Measurements from ENCODE around the gene ALAS1. TPM values are rescaled to one million over a fixed set of nuclear protein-coding genes. Genes with fewer than 3 reads are reported as not detected.

The ALAS1 gene
- total RNA-seq, 4 donors from 2014 or later = 31.1 to 50.5 (median 38.9) TPM

DNA sequence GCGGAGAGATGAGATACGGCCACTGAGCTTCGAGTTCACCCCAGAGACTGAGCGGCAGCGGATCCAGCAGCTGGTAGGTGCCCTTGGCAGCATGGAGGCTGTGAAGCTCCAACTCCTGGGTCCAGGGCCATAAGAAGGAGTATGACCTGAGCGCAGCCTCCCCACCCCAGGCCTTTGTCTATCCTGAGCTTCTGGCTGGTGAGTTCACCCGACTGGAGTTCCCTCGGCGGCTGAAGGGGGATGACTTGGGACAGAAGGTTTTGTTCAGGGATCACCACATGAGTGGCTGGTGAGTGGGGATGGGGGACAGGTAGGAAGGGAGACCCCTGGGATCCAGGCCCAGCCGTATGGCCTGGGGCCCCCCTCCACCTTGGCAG, 50.2 kb downstream of the ALAS1 start:
- Histone ChIP-seq H3K36me3 (peaks cover 9 to 54% (median 46%) of the 10 kb centered on the region in 4 donors), H3K27me3 (no peaks in the 10 kb centered on the region), H3K4me1 (peaks cover 15 to 44% (median 41%) of the 10 kb centered on the region in 4 donors), H3K27ac (replicated peaks in 1 of 4) (peak overlapping the region in 2 of 4 donors; percentile 18 to 34), H3K9me3 (no peaks in the 10 kb centered on the region), H3K4me3 (no peak overlapping the region)
- DNase-seq (ENCODE audit: extremely low spot score) = no peak
- intact Hi-C loops (cut with DNase I) = no loop called here
- TF ChIP-seq EP300 (IDR thresholded peaks at IDR 0.05) = no peak
- TF ChIP-seq POLR2A (IDR thresholded peaks at IDR 0.05; ENCODE audit: low read depth) = no peak
- no peak for TF ChIP-seq POLR2AphosphoS5 (IDR thresholded peaks at IDR 0.05)
- TF ChIP-seq, protein P1, sequence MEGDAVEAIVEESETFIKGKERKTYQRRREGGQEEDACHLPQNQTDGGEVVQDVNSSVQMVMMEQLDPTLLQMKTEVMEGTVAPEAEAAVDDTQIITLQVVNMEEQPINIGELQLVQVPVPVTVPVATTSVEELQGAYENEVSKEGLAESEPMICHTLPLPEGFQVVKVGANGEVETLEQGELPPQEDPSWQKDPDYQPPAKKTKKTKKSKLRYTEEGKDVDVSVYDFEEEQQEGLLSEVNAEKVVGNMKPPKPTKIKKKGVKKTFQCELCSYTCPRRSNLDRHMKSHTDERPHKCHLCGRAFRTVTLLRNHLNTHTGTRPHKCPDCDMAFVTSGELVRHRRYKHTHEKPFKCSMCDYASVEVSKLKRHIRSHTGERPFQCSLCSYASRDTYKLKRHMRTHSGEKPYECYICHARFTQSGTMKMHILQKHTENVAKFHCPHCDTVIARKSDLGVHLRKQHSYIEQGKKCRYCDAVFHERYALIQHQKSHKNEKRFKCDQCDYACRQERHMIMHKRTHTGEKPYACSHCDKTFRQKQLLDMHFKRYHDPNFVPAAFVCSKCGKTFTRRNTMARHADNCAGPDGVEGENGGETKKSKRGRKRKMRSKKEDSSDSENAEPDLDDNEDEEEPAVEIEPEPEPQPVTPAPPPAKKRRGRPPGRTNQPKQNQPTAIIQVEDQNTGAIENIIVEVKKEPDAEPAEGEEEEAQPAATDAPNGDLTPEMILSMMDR (IDR thresholded peaks at IDR 0.05) = no peak
- 89% methylated on average over 10 of the region's 10 CpGs for WGBS

DNA sequence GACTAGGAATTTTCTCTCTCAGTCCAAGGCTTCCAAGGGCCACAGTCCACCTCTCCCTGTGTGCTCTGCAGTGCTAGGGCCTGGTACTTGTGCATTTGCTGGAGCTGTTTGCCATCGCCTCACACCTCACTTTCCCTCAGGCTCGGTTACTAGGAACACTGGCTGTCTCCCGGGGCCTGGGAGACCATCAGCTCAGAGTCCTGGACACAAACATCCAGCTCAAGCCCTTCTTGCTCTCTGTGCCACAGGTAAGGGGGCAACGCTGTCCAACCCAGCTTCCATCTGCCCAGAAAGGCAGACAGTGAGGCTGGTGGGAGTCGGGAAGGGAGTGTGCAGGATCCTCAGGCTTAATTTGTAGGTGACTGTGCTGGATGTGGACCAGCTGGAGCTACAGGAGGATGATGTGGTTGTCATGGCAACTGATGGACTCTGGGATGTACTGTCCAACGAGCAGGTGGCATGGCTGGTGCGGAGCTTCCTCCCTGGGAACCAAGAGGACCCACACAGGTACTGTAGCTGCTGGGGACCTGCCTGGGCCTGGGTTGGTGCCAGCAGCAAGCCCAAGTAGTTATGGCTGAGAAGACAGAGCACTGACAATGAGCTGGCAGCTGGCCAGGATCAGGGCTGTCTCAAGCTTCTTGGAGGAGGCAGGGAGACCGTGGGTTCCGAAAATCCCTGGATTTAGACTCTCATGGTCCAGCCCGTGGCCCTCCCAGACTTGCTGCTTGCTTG, 51.0 kb downstream of the ALAS1 start:
- 63% methylated on average over 7 of the region's 10 CpGs for WGBS
- Histone ChIP-seq H3K4me3 (no peak overlapping the region), H3K36me3 (peaks cover 9 to 63% (median 55%) of the 10 kb centered on the region in 4 donors), H3K27ac (replicated peaks in 1 of 4) (peak overlapping the region in 2 of 4 donors; percentile 18 to 31), H3K9me3 (no peaks in the 10 kb centered on the region), H3K27me3 (no peaks in the 10 kb centered on the region), H3K4me1 (peaks cover 15 to 53% (median 48%) of the 10 kb centered on the region in 4 donors)
- no peak for DNase-seq (ENCODE audit: extremely low spot score)
- intact Hi-C loops (cut with DNase I) = no loop called here
- TF ChIP-seq POLR2AphosphoS5 (IDR thresholded peaks at IDR 0.05) (peak in 1 of 2 donors; percentile 46), EP300 (IDR thresholded peaks at IDR 0.05) (no peak)

DNA sequence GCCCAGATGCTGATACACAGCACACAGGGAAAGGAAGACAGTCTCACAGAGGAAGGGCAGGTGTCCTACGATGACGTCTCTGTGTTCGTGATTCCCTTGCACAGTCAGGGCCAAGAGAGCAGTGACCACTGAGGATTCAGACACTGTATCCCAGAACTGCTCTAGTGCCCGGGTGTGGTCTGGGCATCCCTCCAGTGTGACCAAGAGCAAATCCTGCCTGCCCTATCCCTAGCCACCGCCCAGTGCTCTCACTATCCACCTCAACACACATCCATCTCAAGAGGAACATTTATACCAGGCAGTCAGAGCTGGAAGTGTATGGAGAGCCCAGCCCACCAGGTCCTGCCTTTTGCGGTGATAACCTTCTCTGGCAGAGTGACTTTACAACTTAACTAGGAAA, 51.7 kb downstream of the ALAS1 start:
- TF ChIP-seq POLR2AphosphoS5 (IDR thresholded peaks at IDR 0.05) (no peak), POLR2A (IDR thresholded peaks at IDR 0.05; ENCODE audit: low read depth) (no peak), EP300 (IDR thresholded peaks at IDR 0.05) (no peak)
- TF ChIP-seq, protein P1 (IDR thresholded peaks at IDR 0.05) = no peak
- Histone ChIP-seq H3K4me3 (no peak overlapping the region), H3K4me1 (peaks cover 10 to 54% (median 46%) of the 10 kb centered on the region in 4 donors), H3K36me3 (peaks cover 9 to 70% (median 61%) of the 10 kb centered on the region in 4 donors), H3K27me3 (no peaks in the 10 kb centered on the region), H3K27ac (replicated peaks in 1 of 4) (peak overlapping the region in 2 of 4 donors; percentile 18 to 31), H3K9me3 (no peaks in the 10 kb centered on the region)
- 89% methylated on average over 4 of the region's 6 CpGs for WGBS
- no peak for DNase-seq (ENCODE audit: extremely low spot score)
- intact Hi-C loops (cut with DNase I) = no loop called here

- 82% methylated on average over 1 of the region's 1 CpG for WGBS
These were observed 52.2 kb downstream of the ALAS1 start for GRCh38 chr3:52250122-52250521.

More at GRCh38 chr3:52250122-52250521, 52.2 kb downstream of the ALAS1 start:
- no peak overlapping the region for H3K4me3 ChIP-seq
- peaks cover 12 to 74% (median 65%) of the 10 kb centered on the region in 4 donors for H3K36me3 ChIP-seq
- peak overlapping the region in 2 of 4 donors; percentile 18 to 31 for H3K27ac ChIP-seq (replicated peaks in 1 of 4)
- peaks cover 6 to 50% (median 43%) of the 10 kb centered on the region in 4 donors for H3K4me1 ChIP-seq
- no peaks in the 10 kb centered on the region for H3K27me3 ChIP-seq
- intact Hi-C loops (cut with DNase I) = no loop called here
- TF ChIP-seq, protein P1 (IDR thresholded peaks at IDR 0.05) = no peak
- TF ChIP-seq POLR2AphosphoS5 (IDR thresholded peaks at IDR 0.05) (no peak), POLR2A (IDR thresholded peaks at IDR 0.05; ENCODE audit: low read depth) (no peak), EP300 (IDR thresholded peaks at IDR 0.05) (no peak)
- DNase-seq (ENCODE audit: extremely low spot score) = no peak
- H3K9me3 ChIP-seq = no peaks in the 10 kb centered on the region

Data from esophagus muscularis mucosa (tissue), 4 donors.